Right cardiac atrium (tissue), 5 donors: ENCODE data around the gene OR10V1. TPM values are rescaled to one million over a fixed set of nuclear protein-coding genes. Genes with fewer than 3 reads are reported as not detected.
"Not testable (repeated sequence)": the region's sequence is repeated elsewhere in the genome, so short reads cannot be mapped to it uniquely, and the experiment has no call there.

Experiments
- ATAC-seq, 2 donors: fragments of 200-7000 bp; cut with Tn5 transposase; one replicate each; pipeline versions ENCODE4 v1.8.0 to v1.9.1; 2020; ENCODE audit warnings: moderate library complexity in 2 of 2, mild to moderate bottlenecking in 1 of 2
- DNase-seq, 3 donors: peaks; one replicate each; pipeline ENCODE4 v3.0.0-alpha.2; 2020
- H3K27ac ChIP-seq: one replicate; pipeline ENCODE4 v1.5.1; 2013; ENCODE audit warnings: mild to moderate bottlenecking, low read length, control low read depth, moderate library complexity
- H3K27me3 ChIP-seq: one replicate; pipeline ENCODE4 v1.6.1; 2013; ENCODE audit not compliant: control insufficient read depth, insufficient read depth
- H3K4me1 ChIP-seq: one replicate; pipeline ENCODE4 v1.6.1; 2013; ENCODE audit warnings: low read length; ENCODE audit not compliant: control insufficient read depth, insufficient read depth
- H3K4me3 ChIP-seq: one replicate; pipeline ENCODE4 v1.5.1; 2013; ENCODE audit warnings: low read length, control low read depth
- H3K9me3 ChIP-seq: one replicate; pipeline ENCODE4 v1.6.1; 2013; ENCODE audit warnings: low read length; ENCODE audit not compliant: control insufficient read depth
- WGBS: extraction: QIAGEN DNeasy Blood & Tissue Kit; methylation state at CpG from one replicate; pipeline ENCODE4 v1.1.7; 2013; 5-methylcytosine and 5-hydroxymethylcytosine counted together
- intact Hi-C, 4 donors: fragments of 100-400 bp; cut with DNase I; formaldehyde crosslinking; loops; one replicate each; pipeline versions ENCODE4 v1.11.0 to v1.14.0; 2022 to 2023
- polyA plus RNA-seq: library from polyadenylated mRNA; stranded (reverse); fragments of 200-250 nt; gene quantifications from one replicate; pipeline ENCODE4 v1.2.3, GENCODE V29; 2013
- total RNA-seq, 4 donors: library from RNA; stranded (reverse); fragmentation: NEBNext Ultra II Directional; extraction: Animal tissue kit (Norgen Biotek cat#: 25700); gene quantifications; one replicate each; pipeline ENCODE4 v1.2.1, GENCODE V29; 2021
- donor health status: healthy with polysubstance abuse.
- donor health status: DM: no; HTN: yes; CAD: no.
- donor health status: DM: no; HTN: no; CAD: no.
- donor health status: DM: no; HTN: yes; CAD: no; lungs with severe emphysema.
- donor health status: DM: yes; HTN: yes; CAD: no.

The OR10V1 gene
- total and polyA plus RNA-seq, 5 donors: not detected

GRCh38 chr11:59708537-59708936 is 5.1 kb downstream of the OR10V1 start:
- no peaks in the 10 kb centered on the region for H3K4me1 ChIP-seq
- no peak for ATAC-seq
- no peak overlapping the region for H3K27ac ChIP-seq
- no peak overlapping the region for H3K4me3 ChIP-seq
- WGBS: 38% methylated on average over 1 of the region's 1 CpG
- H3K9me3 ChIP-seq: no peaks in the 10 kb centered on the region
- no peaks in the 10 kb centered on the region for H3K27me3 ChIP-seq
- DNase-seq: no peak
- intact Hi-C loops: no loop called here

GRCh38 chr11:59707371-59707770 is 6.3 kb downstream of the OR10V1 start:
- Histone ChIP-seq H3K4me3 (no peak overlapping the region), H3K9me3 (no peaks in the 10 kb centered on the region), H3K27ac (no peak overlapping the region), H3K27me3 (no peaks in the 10 kb centered on the region), H3K4me1 (no peaks in the 10 kb centered on the region)
- WGBS: 85% methylated on average over 1 of the region's 1 CpG
- no peak for DNase-seq
- intact Hi-C loops: no loop called here
- no peak for ATAC-seq

- no peak for DNase-seq
- H3K27me3 ChIP-seq: no peaks in the 10 kb centered on the region
- no peaks in the 10 kb centered on the region for H3K4me1 ChIP-seq
- H3K27ac ChIP-seq: no peak overlapping the region
- no peak for ATAC-seq
- no peaks in the 10 kb centered on the region for H3K9me3 ChIP-seq
- intact Hi-C loops: no loop called here
- 75% methylated on average over 5 of the region's 5 CpGs for WGBS
- H3K4me3 ChIP-seq: no peak overlapping the region
Measured at GRCh38 chr11:59706518-59707285, 6.9 kb downstream of the OR10V1 start.

GRCh38 chr11:59705294-59705693 is 8.4 kb downstream of the OR10V1 start:
- WGBS: 96% methylated on average over 6 of the region's 6 CpGs

GRCh38 chr11:59703515-59703914 is 10.1 kb downstream of the OR10V1 start:
- H3K4me1 ChIP-seq, H3K9me3 ChIP-seq, ATAC-seq, H3K4me3 ChIP-seq, intact Hi-C loops, DNase-seq, H3K27ac ChIP-seq, H3K27me3 ChIP-seq: not testable (repeated sequence)
- WGBS: 90% methylated on average over 1 of the region's 1 CpG

More at GRCh38 chr11:59705294-59705693, 8.4 kb downstream of the OR10V1 start:
- Histone ChIP-seq H3K4me3 (no peak overlapping the region), H3K27me3 (no peaks in the 10 kb centered on the region), H3K4me1 (no peaks in the 10 kb centered on the region), H3K9me3 (no peaks in the 10 kb centered on the region), H3K27ac (no peak overlapping the region)
- ATAC-seq (no peak), DNase-seq (no peak)
- intact Hi-C loops: no loop called here

- intact Hi-C loops, ATAC-seq, DNase-seq, H3K27me3 ChIP-seq, H3K4me3 ChIP-seq, H3K9me3 ChIP-seq, H3K4me1 ChIP-seq, H3K27ac ChIP-seq: not testable (repeated sequence)
- WGBS: 79% methylated on average over 4 of the region's 5 CpGs
Measured at GRCh38 chr11:59700157-59700556, 13.5 kb downstream of the OR10V1 start.

GRCh38 chr11:59698506-59698905 is 15.1 kb downstream of the OR10V1 start:
- ATAC-seq (no peak), DNase-seq (no peak)
- intact Hi-C loops: no loop called here
- no peak overlapping the region for H3K4me3 ChIP-seq
- no peaks in the 10 kb centered on the region for H3K4me1 ChIP-seq
- H3K27me3 ChIP-seq: no peaks in the 10 kb centered on the region
- no peaks in the 10 kb centered on the region for H3K9me3 ChIP-seq
- H3K27ac ChIP-seq: no peak overlapping the region

- H3K27ac ChIP-seq: no peak overlapping the region
- DNase-seq (no peak), ATAC-seq (no peak)
- no peaks in the 10 kb centered on the region for H3K27me3 ChIP-seq
- H3K4me3 ChIP-seq: no peak overlapping the region
- no peaks in the 10 kb centered on the region for H3K4me1 ChIP-seq
- intact Hi-C loops: no loop called here
- H3K9me3 ChIP-seq: no peaks in the 10 kb centered on the region
Measured at GRCh38 chr11:59692915-59693314, 20.7 kb downstream of the OR10V1 start.

- Histone ChIP-seq H3K4me3 (no peak overlapping the region), H3K27ac (no peak overlapping the region), H3K9me3 (no peaks in the 10 kb centered on the region), H3K4me1 (no peaks in the 10 kb centered on the region), H3K27me3 (no peaks in the 10 kb centered on the region)
- 72% methylated on average over 2 of the region's 2 CpGs for WGBS
- intact Hi-C loops: no loop called here
- no peak for DNase-seq
- no peak for ATAC-seq
Measured at GRCh38 chr11:59691156-59691555, 22.5 kb downstream of the OR10V1 start.

- no peak for ATAC-seq
- no peak for DNase-seq
- H3K27me3 ChIP-seq: no peaks in the 10 kb centered on the region
- H3K4me1 ChIP-seq: no peaks in the 10 kb centered on the region
- H3K9me3 ChIP-seq: no peaks in the 10 kb centered on the region
- H3K4me3 ChIP-seq: no peak overlapping the region
- 77% methylated on average over 3 of the region's 3 CpGs for WGBS
- no peak overlapping the region for H3K27ac ChIP-seq
- intact Hi-C loops: no loop called here
Measured at GRCh38 chr11:59689015-59689414, 24.6 kb downstream of the OR10V1 start.

GRCh38 chr11:59681260-59681725 is 32.4 kb downstream of the OR10V1 start:
- intact Hi-C loops: loop anchor here in 2 of 4 donors (5.0 kb wide), 2 partner anchors 144 to 509 kb away; partner anchors contain the start of gene DTX4 (in 1 of the 2)
- WGBS: 60% methylated on average over 7 of the region's 7 CpGs
- not testable (repeated sequence) for H3K4me1 ChIP-seq, H3K27ac ChIP-seq, H3K27me3 ChIP-seq, H3K9me3 ChIP-seq, DNase-seq, H3K4me3 ChIP-seq, ATAC-seq
